ENCODE data around the gene PRKCQ. TPM values are rescaled to one million over a fixed set of nuclear protein-coding genes. Genes with fewer than 3 reads are reported as not detected.
"Not testable (repeated sequence)": the region's sequence is repeated elsewhere in the genome, so short reads cannot be mapped to it uniquely, and the experiment has no call there.

Gene PRKCQ
- total RNA-seq, 4 donors from 2014 or later = 1.8 to 11.6 (median 3.7) TPM

- no peaks in the 10 kb centered on the region for H3K36me3 ChIP-seq
- no peaks in the 10 kb centered on the region for H3K27me3 ChIP-seq
- peak overlapping the region in 3 of 4 donors; percentile 8 to 85 (median 46) for H3K27ac ChIP-seq
- H3K9me3 ChIP-seq = no peaks in the 10 kb centered on the region
- TF ChIP-seq POLR2A (IDR thresholded peaks at IDR 0.05) (no peak), CTCF (IDR thresholded peaks at IDR 0.05) (no peak)
- H3K4me1 ChIP-seq = no peaks in the 10 kb centered on the region
- no peak for DNase-seq
- H3K4me3 ChIP-seq = peak overlapping the region in 1 of 4 donors; percentile 94
Measured at GRCh38 chr10:6581778-6582228, 1.7 kb upstream of the PRKCQ start.

GRCh38 chr10:6581223-6581622 is 1.1 kb upstream of the PRKCQ start:
- H3K27ac ChIP-seq = peak overlapping the region in 3 of 4 donors; percentile 81 to 85 (median 84)
- not testable (repeated sequence) for DNase-seq, H3K36me3 ChIP-seq, H3K9me3 ChIP-seq, H3K4me1 ChIP-seq, H3K27me3 ChIP-seq
- peak overlapping the region in 3 of 4 donors; percentile 68 to 96 (median 94) for H3K4me3 ChIP-seq

GRCh38 chr10:6580279-6581029 is 378 bp upstream of the PRKCQ start:
- Histone ChIP-seq H3K36me3 (no peaks in the 10 kb centered on the region), H3K4me1 (no peaks in the 10 kb centered on the region), H3K27me3 (no peaks in the 10 kb centered on the region), H3K27ac (peak overlapping the region; percentile 75 to 85 (median 82)), H3K9me3 (no peaks in the 10 kb centered on the region), H3K4me3 (peak overlapping the region; percentile 68 to 96 (median 84))
- DNase-seq = peak; percentile 56 to 86 (median 84)
- TF ChIP-seq POLR2A (IDR thresholded peaks at IDR 0.05) (peak in 1 of 2 donors; percentile 19), CTCF (IDR thresholded peaks at IDR 0.05) (peak; percentile 21 to 69 (median 56))

- no peak for DNase-seq
- no peaks in the 10 kb centered on the region for H3K9me3 ChIP-seq
Measured at GRCh38 chr10:6579183-6579903, 733 bp downstream of the PRKCQ start.

GRCh38 chr10:6578795-6579182 is 1.3 kb downstream of the PRKCQ start:
- peak overlapping the region; percentile 68 to 96 (median 84) for H3K4me3 ChIP-seq
- H3K9me3 ChIP-seq = no peaks in the 10 kb centered on the region
- no peaks in the 10 kb centered on the region for H3K4me1 ChIP-seq
- no peaks in the 10 kb centered on the region for H3K27me3 ChIP-seq
- H3K36me3 ChIP-seq = no peaks in the 10 kb centered on the region
- DNase-seq = no peak
- TF ChIP-seq POLR2A (IDR thresholded peaks at IDR 0.05) (no peak), CTCF (IDR thresholded peaks at IDR 0.05) (no peak)
- H3K27ac ChIP-seq = peak overlapping the region; percentile 70 to 85 (median 74)

More at GRCh38 chr10:6579183-6579903, 733 bp downstream of the PRKCQ start:
- Histone ChIP-seq H3K4me1 (no peaks in the 10 kb centered on the region), H3K36me3 (no peaks in the 10 kb centered on the region), H3K27ac (peak overlapping the region; percentile 70 to 85 (median 80)), H3K27me3 (no peaks in the 10 kb centered on the region), H3K4me3 (peak overlapping the region; percentile 68 to 96 (median 84))
- TF ChIP-seq CTCF (IDR thresholded peaks at IDR 0.05) = no peak
- no peak for TF ChIP-seq POLR2A (IDR thresholded peaks at IDR 0.05)

Measured in Peyer's patch (tissue), 4 donors.